DOHH2 (cell line): ENCODE measurements around the gene ZNF208.

ENCODE experiments used
- H3F3A ChIP-seq: fragments of 200-600 bp; sonication (generic), shearing (Covaris generic); 2 replicates; pipeline ENCODE4 v1.6.0; 2016; ENCODE audit warnings: antibody characterized with exemption, mild to moderate bottlenecking; ENCODE audit not compliant: control insufficient read depth, insufficient read depth
- H3K27ac ChIP-seq: fragments of 200-600 bp; sonication (generic); 2 replicates; pipeline ENCODE4 v1.5.1; 2014; ENCODE audit warnings: low read depth, mild to moderate bottlenecking, low read length, moderate library complexity
- H3K27me3 ChIP-seq: fragments of 200-600 bp; sonication (generic); 2 replicates; pipeline ENCODE4 v1.6.1; 2014; ENCODE audit warnings: mild to moderate bottlenecking, low read length, mixed read lengths; ENCODE audit not compliant: control insufficient read depth
- H3K36me3 ChIP-seq: fragments of 200-600 bp; sonication (generic); 2 replicates; pipeline ENCODE4 v1.6.1; 2014; ENCODE audit warnings: mild to moderate bottlenecking, low read length, moderate library complexity, mixed read lengths; ENCODE audit not compliant: control insufficient read depth
- H3K4me1 ChIP-seq: fragments of 200-600 bp; sonication (generic); 2 replicates; pipeline ENCODE4 v1.6.1; 2014; ENCODE audit warnings: mild to moderate bottlenecking, low read length, mixed read lengths; ENCODE audit not compliant: control insufficient read depth
- H3K4me2 ChIP-seq: fragments of 200-600 bp; sonication (generic); 2 replicates; pipeline ENCODE4 v1.6.0; 2014; ENCODE audit warnings: mild to moderate bottlenecking, low read length, moderate library complexity
- H3K4me3 ChIP-seq: fragments of 200-600 bp; sonication (generic); 2 replicates; pipeline ENCODE4 v1.5.1; 2014; ENCODE audit warnings: mild to moderate bottlenecking, low read length, mixed read lengths
- H3K79me2 ChIP-seq: fragments of 200-600 bp; sonication (generic); 2 replicates; pipeline ENCODE4 v1.6.1; 2014; ENCODE audit warnings: mild to moderate bottlenecking, low read length, mixed read lengths; ENCODE audit not compliant: control insufficient read depth
- H3K9me2 ChIP-seq: fragments of 200-600 bp; sonication (generic); replicated peaks from 2 replicates; pipeline ENCODE4 v1.6.1; 2014; ENCODE audit warnings: mild to moderate bottlenecking, low read length, mixed read lengths; ENCODE audit not compliant: control insufficient read depth
- H3K9me3 ChIP-seq: fragments of 200-600 bp; sonication (generic); 2 replicates; pipeline ENCODE4 v1.6.1; 2014; ENCODE audit warnings: antibody characterized with exemption, low read length, mixed read lengths; ENCODE audit not compliant: control insufficient read depth, insufficient read depth
- H4K20me1 ChIP-seq: fragments of 200-600 bp; sonication (generic); 2 replicates; pipeline ENCODE4 v1.6.0; 2014; ENCODE audit warnings: low read depth, mild to moderate bottlenecking, antibody characterized with exemption, low read length, moderate library complexity; ENCODE audit not compliant: control insufficient read depth, insufficient read depth
- CTCF ChIP-seq: fragments of 200-600 bp; sonication (generic); IDR thresholded peaks from one replicate; pipeline ENCODE4 v1.5.1; 2014; ENCODE audit warnings: antibody characterized with exemption, mild to moderate bottlenecking, low read depth, low read length; ENCODE audit not compliant: poor library complexity, severe bottlenecking
- EZH2phosphoT487 ChIP-seq: fragments of 200-600 bp; sonication (generic); IDR thresholded peaks from 2 replicates; pipeline ENCODE4 v1.6.1; 2017; ENCODE audit warnings: borderline replicate concordance, mild to moderate bottlenecking, antibody characterized with exemption, low read length, moderate library complexity, mixed read lengths

Gene ZNF208

GRCh38 chr19:21883516-21883915 lies 127.2 kb downstream of the ZNF208 start:
- Histone ChIP-seq H3K9me3 (peaks cover 7% of the 10 kb centered on the region; the same call in 1 of the 2 replicates), H3K27ac (no peak overlapping the region), H3K27me3 (no peaks in the 10 kb centered on the region), H3K9me2 (no peaks in the 10 kb centered on the region), H3K4me3 (no peak overlapping the region), H3K79me2 (no peaks in the 10 kb centered on the region), H3K4me2 (no peak overlapping the region), H3K36me3 (no peaks in the 10 kb centered on the region), H3F3A (no peaks in the 10 kb centered on the region), H3K4me1 (no peaks in the 10 kb centered on the region), H4K20me1 (no peaks in the 10 kb centered on the region)
- no peak for TF ChIP-seq EZH2phosphoT487
- no peak for TF ChIP-seq CTCF
